ENCODE results near the gene SLC5A8. TPM values are rescaled to one million over a fixed set of nuclear protein-coding genes. Genes with fewer than 3 reads are reported as not detected.

The SLC5A8 gene
- total RNA-seq, 2 experiments from 2014 or later, result not detected

DNA sequence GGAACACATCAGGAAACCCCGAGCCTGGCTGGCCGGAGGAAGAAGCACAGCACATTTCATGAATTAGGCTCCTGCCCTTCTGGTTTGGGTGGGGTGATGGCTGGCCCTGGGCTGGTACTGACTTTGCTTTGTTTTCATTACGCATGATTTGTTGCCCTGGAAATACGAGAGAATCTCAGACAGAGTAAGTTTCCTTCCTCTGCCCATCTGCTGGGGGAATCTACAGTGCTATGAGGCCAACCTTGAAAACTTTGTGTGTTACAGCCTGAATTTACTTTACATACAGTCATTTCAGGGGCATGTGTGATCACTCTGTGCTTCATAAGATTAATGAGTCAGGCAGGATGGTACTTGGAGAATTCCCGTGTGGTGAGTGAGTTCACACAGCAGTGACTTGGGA, 20.5 kb upstream of the SLC5A8 start:
- Histone ChIP-seq H3K36me3 (ENCODE audit: insufficient read depth, low read length) (no peaks in the 10 kb centered on the region), H3K4me1 (ENCODE audit: insufficient read depth, low read length) (no peaks in the 10 kb centered on the region), H3K4me3 (ENCODE audit: low read length) (no peak overlapping the region), H3K27me3 (ENCODE audit: control insufficient read depth in 1 of 2, insufficient read depth in 2 of 2, low read length in 2 of 2) (no peaks in the 10 kb centered on the region), H3K9me3 (ENCODE audit: control insufficient read depth in 1 of 2, insufficient read depth in 1 of 2, low read length in 2 of 2) (no peaks in the 10 kb centered on the region), H3K27ac (ENCODE audit: low read depth in 1 of 2, low read length in 2 of 2) (no peak overlapping the region)
- ATAC-seq (ENCODE audit: poor library complexity) (no peak), DNase-seq (no peak)
- intact Hi-C loops (cut with DNase I, micrococcal nuclease), result no loop called here
- ChIA-PET POLR2A (no interaction called here), CTCF (no interaction called here)
- Mint-ChIP-seq H3K36me3 (ENCODE audit: low read depth) (no peaks in the 10 kb centered on the region), H3K4me1 (ENCODE audit: low read depth) (no peaks in the 10 kb centered on the region), H3K27me3 (peaks cover 27% of the 10 kb centered on the region), H3K4me3 (no peak overlapping the region), H3K27ac (no peak overlapping the region), H3K9me3 (no peaks in the 10 kb centered on the region)
- TF ChIP-seq, protein P1, sequence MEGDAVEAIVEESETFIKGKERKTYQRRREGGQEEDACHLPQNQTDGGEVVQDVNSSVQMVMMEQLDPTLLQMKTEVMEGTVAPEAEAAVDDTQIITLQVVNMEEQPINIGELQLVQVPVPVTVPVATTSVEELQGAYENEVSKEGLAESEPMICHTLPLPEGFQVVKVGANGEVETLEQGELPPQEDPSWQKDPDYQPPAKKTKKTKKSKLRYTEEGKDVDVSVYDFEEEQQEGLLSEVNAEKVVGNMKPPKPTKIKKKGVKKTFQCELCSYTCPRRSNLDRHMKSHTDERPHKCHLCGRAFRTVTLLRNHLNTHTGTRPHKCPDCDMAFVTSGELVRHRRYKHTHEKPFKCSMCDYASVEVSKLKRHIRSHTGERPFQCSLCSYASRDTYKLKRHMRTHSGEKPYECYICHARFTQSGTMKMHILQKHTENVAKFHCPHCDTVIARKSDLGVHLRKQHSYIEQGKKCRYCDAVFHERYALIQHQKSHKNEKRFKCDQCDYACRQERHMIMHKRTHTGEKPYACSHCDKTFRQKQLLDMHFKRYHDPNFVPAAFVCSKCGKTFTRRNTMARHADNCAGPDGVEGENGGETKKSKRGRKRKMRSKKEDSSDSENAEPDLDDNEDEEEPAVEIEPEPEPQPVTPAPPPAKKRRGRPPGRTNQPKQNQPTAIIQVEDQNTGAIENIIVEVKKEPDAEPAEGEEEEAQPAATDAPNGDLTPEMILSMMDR (IDR thresholded peaks at IDR 0.05), result no peak

DNA sequence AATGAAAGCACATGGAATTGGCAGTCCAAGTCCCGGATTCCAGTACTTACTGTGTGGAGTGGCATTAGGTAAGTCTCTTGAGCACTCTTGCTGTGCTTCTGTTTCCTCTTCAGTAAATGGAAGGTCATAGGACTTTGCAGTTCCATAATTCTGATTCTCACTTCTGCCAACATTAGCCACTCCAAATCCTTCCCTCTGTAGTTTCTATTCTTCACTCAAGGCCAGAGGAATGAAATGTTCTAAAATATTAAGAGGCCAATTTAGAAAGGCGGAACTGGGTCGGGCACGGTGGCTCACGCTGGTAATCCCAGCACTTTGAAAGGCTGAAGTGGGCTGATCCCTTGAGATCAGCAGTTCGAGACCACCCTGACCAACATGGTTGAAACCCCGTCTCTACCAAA, 19.8 kb upstream of the SLC5A8 start:
- ATAC-seq (ENCODE audit: poor library complexity) (no peak), DNase-seq (no peak)
- H3K4me3 Mint-ChIP-seq, result no peak overlapping the region
- H3K4me3 ChIP-seq (ENCODE audit: low read length), result no peak overlapping the region
- H3K27ac Mint-ChIP-seq, result no peak overlapping the region
- no peaks in the 10 kb centered on the region for H3K36me3 Mint-ChIP-seq (ENCODE audit: low read depth)
- no peaks in the 10 kb centered on the region for H3K27me3 ChIP-seq (ENCODE audit: control insufficient read depth in 1 of 2, insufficient read depth in 2 of 2, low read length in 2 of 2)
- POLR2A ChIA-PET, result no interaction called here
- H3K4me1 Mint-ChIP-seq (ENCODE audit: low read depth), result no peaks in the 10 kb centered on the region
- no peaks in the 10 kb centered on the region for H3K4me1 ChIP-seq (ENCODE audit: insufficient read depth, low read length)
- H3K9me3 ChIP-seq (ENCODE audit: control insufficient read depth in 1 of 2, insufficient read depth in 1 of 2, low read length in 2 of 2), result no peaks in the 10 kb centered on the region
- no peaks in the 10 kb centered on the region for H3K36me3 ChIP-seq (ENCODE audit: insufficient read depth, low read length)
- CTCF ChIA-PET, result no interaction called here
- no peak overlapping the region for H3K27ac ChIP-seq (ENCODE audit: low read depth in 1 of 2, low read length in 2 of 2)
- no peaks in the 10 kb centered on the region for H3K9me3 Mint-ChIP-seq
- TF ChIP-seq, protein P1 (IDR thresholded peaks at IDR 0.05), result no peak
- intact Hi-C loops (cut with DNase I, micrococcal nuclease), result no loop called here
- H3K27me3 Mint-ChIP-seq, result peaks cover 27% of the 10 kb centered on the region

DNA sequence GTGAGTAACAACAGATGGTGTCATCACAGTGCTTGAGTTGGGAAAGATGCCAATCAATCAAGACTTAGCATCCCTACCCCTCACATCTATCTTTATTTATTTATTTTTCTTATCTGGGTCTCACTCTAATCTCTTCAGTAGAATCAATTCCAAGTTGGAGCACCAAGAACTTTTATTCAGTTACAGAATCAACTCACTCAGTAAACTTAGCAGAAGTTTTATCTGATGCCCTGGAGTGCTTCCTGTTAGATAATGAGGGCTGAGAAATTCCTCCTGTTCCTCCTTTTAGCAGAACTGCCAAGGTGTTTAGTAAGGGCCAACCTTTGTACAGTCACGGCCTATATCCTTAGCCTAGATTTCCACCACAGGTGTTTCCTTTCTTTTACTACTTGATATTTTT, 11.3 kb upstream of the SLC5A8 start:
- H3K4me1 Mint-ChIP-seq (ENCODE audit: low read depth), result no peaks in the 10 kb centered on the region
- ATAC-seq (ENCODE audit: poor library complexity), result no peak
- POLR2A ChIA-PET, result no interaction called here

More for the DNA sequence above, 11.3 kb upstream of the SLC5A8 start:
- CTCF ChIA-PET, result no interaction called here
- Mint-ChIP-seq H3K27me3 (peaks cover 21% of the 10 kb centered on the region), H3K9me3 (no peaks in the 10 kb centered on the region), H3K27ac (no peak overlapping the region), H3K36me3 (ENCODE audit: low read depth) (no peaks in the 10 kb centered on the region), H3K4me3 (no peak overlapping the region)
- Histone ChIP-seq H3K27me3 (ENCODE audit: control insufficient read depth in 1 of 2, insufficient read depth in 2 of 2, low read length in 2 of 2) (no peaks in the 10 kb centered on the region), H3K4me1 (ENCODE audit: insufficient read depth, low read length) (no peaks in the 10 kb centered on the region), H3K27ac (ENCODE audit: low read depth in 1 of 2, low read length in 2 of 2) (no peak overlapping the region), H3K9me3 (ENCODE audit: control insufficient read depth in 1 of 2, insufficient read depth in 1 of 2, low read length in 2 of 2) (no peaks in the 10 kb centered on the region), H3K4me3 (ENCODE audit: low read length) (no peak overlapping the region), H3K36me3 (ENCODE audit: insufficient read depth, low read length) (no peaks in the 10 kb centered on the region)
- TF ChIP-seq, protein P1 (IDR thresholded peaks at IDR 0.05), result no peak
- DNase-seq, result no peak
- intact Hi-C loops (cut with DNase I, micrococcal nuclease), result no loop called here

All from CD4-positive, alpha-beta T cell (primary cell).